Endothelial cell of umbilical vein (primary cell): ENCODE results near the gene NETO1. TPM values are rescaled to one million over a fixed set of nuclear protein-coding genes. Genes with fewer than 3 reads are reported as not detected.

Experiments used
- BruUV-seq: library from RNA; stranded (reverse); fragments of 400-500 nt; replicated peaks from 2 replicates; lab custom pipeline; 2021; lab: Mats Ljungman, UMichigan
- CTCF ChIA-PET: fragments of 300-600, 350-600 bp; sonication (Branson Sonifier 250); formaldehyde crosslinking; loops from one replicate; lab custom pipeline; 2021; ENCODE audit warnings: antibody characterized with exemption, inconsistent platforms; lab: Charles Lee
- POLR2A ChIA-PET: fragments of 300-600, 350-600 bp; sonication (Branson Sonifier 250); formaldehyde crosslinking; loops from one replicate; lab custom pipeline; 2021; ENCODE audit warnings: antibody characterized with exemption, inconsistent platforms; lab: Charles Lee
- DNase-seq: peaks from one replicate; pipeline ENCODE4 v3.0.0-alpha.2; 2011; ENCODE audit warnings: low read depth, low spot score
- FAIRE-seq: peaks from 2 replicates; lab custom pipeline; 2011; peaks lifted over from hg19 to GRCh38; lab: Jason Lieb, UNC
- H2AFZ ChIP-seq: 2 replicates; pipeline ENCODE4 v1.6.0; 2012; ENCODE audit warnings: low read depth, low read length, control low read depth, inconsistent platforms
- H3K27ac ChIP-seq: 2 replicates; pipeline ENCODE4 v1.5.1; 2011; ENCODE audit warnings: low read depth, mild to moderate bottlenecking, control low read depth, low read length, moderate library complexity; ENCODE audit not compliant: insufficient read depth
- H3K27me3 ChIP-seq, 2 experiments: 2 replicates each; pipeline versions ENCODE4 v1.6.0 to v1.6.1; 2011; ENCODE audit warnings: low read length in 2 of 2, mixed read lengths in 1 of 2; ENCODE audit not compliant: control insufficient read depth in 2 of 2, insufficient read depth in 2 of 2
- H3K36me3 ChIP-seq, 2 experiments: 2 replicates in 1 of 2; 3 replicates in 1 of 2; pipeline ENCODE4 v1.5.1; 2011; ENCODE audit warnings: low read length in 2 of 2, mild to moderate bottlenecking in 1 of 2, moderate library complexity in 1 of 2; ENCODE audit not compliant: control insufficient read depth in 2 of 2, insufficient read depth in 2 of 2; ENCODE audit errors: extremely low read depth in 1 of 2
- H3K4me1 ChIP-seq: 3 replicates; pipeline ENCODE4 v1.5.1; 2011; ENCODE audit warnings: mild to moderate bottlenecking, low read length; ENCODE audit not compliant: control insufficient read depth, insufficient read depth; ENCODE audit errors: extremely low read depth
- H3K4me2 ChIP-seq: 2 replicates; pipeline ENCODE4 v1.6.1; 2011; ENCODE audit warnings: low read length, control low read depth, mixed read lengths; ENCODE audit not compliant: insufficient read depth
- H3K4me3 ChIP-seq, 3 experiments: fragments of 200-600 bp in 1 of 3; sonication (generic), shearing (Covaris generic) in 1 of 3; replicated peaks in 1 of 3; 2 replicates each; pipeline ENCODE4 v1.5.1; 2011 to 2016; ENCODE audit warnings: control low read depth in 3 of 3, low read length in 3 of 3, mild to moderate bottlenecking in 2 of 3, inconsistent platforms in 1 of 3, low read depth in 1 of 3, moderate library complexity in 1 of 3; ENCODE audit not compliant: insufficient read depth in 1 of 3
- H3K79me2 ChIP-seq: 2 replicates; pipeline ENCODE4 v1.6.0; 2012; ENCODE audit warnings: low read length, inconsistent platforms; ENCODE audit not compliant: control insufficient read depth, insufficient read depth
- H3K9ac ChIP-seq: replicated peaks from 2 replicates; pipeline ENCODE3; 2011; ENCODE audit warnings: low read length, control low read depth; ENCODE audit not compliant: insufficient read depth; ENCODE audit errors: extremely low read depth
- H3K9me1 ChIP-seq: replicated peaks from 3 replicates; pipeline ENCODE4 v1.6.0; 2011; ENCODE audit warnings: mild to moderate bottlenecking, low read length; ENCODE audit not compliant: control insufficient read depth, insufficient read depth; ENCODE audit errors: extremely low read depth
- H3K9me3 ChIP-seq: replicated peaks from 2 replicates; pipeline ENCODE4 v1.5.1; 2012; ENCODE audit warnings: low read length, inconsistent platforms; ENCODE audit not compliant: control insufficient read depth, insufficient read depth
- H4K20me1 ChIP-seq: replicated peaks from 2 replicates; pipeline ENCODE3; 2011; ENCODE audit warnings: mild to moderate bottlenecking, low read length; ENCODE audit not compliant: control insufficient read depth, insufficient read depth; ENCODE audit errors: extremely low read depth
- EZH2 ChIP-seq: IDR thresholded peaks from 2 replicates; pipeline ENCODE4 v1.6.1; 2012; ENCODE audit warnings: borderline replicate concordance, low read depth, mild to moderate bottlenecking, moderate library complexity, low read length, inconsistent platforms; ENCODE audit not compliant: severe bottlenecking
- FOS ChIP-seq: IDR thresholded peaks from 2 replicates; pipeline ENCODE4 v1.6.1; 2011; ENCODE audit warnings: mild to moderate bottlenecking, low read length, moderate library complexity, borderline replicate concordance; ENCODE audit not compliant: insufficient read depth
- GATA2 ChIP-seq: IDR thresholded peaks from 2 replicates; pipeline ENCODE4 v1.7.0; 2011; ENCODE audit warnings: low read depth, mild to moderate bottlenecking, moderate library complexity, mixed read lengths, low read length; ENCODE audit not compliant: insufficient read length, insufficient read depth
- JUN ChIP-seq: IDR thresholded peaks from 2 replicates; pipeline ENCODE4 v1.6.1; 2011; ENCODE audit warnings: borderline replicate concordance, low read depth; ENCODE audit not compliant: insufficient read length, insufficient read depth
- MYC ChIP-seq: IDR thresholded peaks from one replicate; pipeline ENCODE4 v1.6.1; 2011; ENCODE audit warnings: mild to moderate bottlenecking, low read depth, low read length
- dilution Hi-C: fragments of 300-500 bp; cut with MboI; formaldehyde crosslinking; loops from one replicate; pipeline ENCODE4 v1.15.0; 2019; ENCODE audit warnings: low sequenced_read_pairs; ENCODE audit not compliant: extremely low pct_ligation_motif_present
- intact Hi-C: fragments of 100-400 bp; cut with micrococcal nuclease; formaldehyde crosslinking; loops from one replicate; pipeline ENCODE4 v1.10.0; 2022
- microRNA-seq: library from miRNA; unstranded; fragments of <30 nt; microRNA quantifications from one replicate; pipeline ENCODE4 v1.2.0, GENCODE V29; 2021; ENCODE audit warnings: borderline number of aligned reads, borderline replicate concordance
- polyA plus RNA-seq, 4 experiments: library from polyadenylated mRNA; depleted of rRNA in 3 of 4; stranded (reverse) in 3 of 4; unstranded in 1 of 4; fragments of >200 nt; gene quantifications; 2 replicates each; pipeline versions ENCODE4 v1.2.1 to v1.2.3, GENCODE V29; 2011 to 2012; ENCODE audit warnings: missing spikeins in 1 of 4
- small RNA-seq: library from RNA; depleted of rRNA; stranded (forward); fragments of <200 nt; gene quantifications from one replicate; pipeline ENCODE3, GENCODE V24; 2012; ENCODE audit warnings: low replicate concordance, low read depth; ENCODE audit not compliant: insufficient read depth, insufficient read length
- total RNA-seq: library from RNA; stranded (reverse); gene quantifications from 2 replicates; pipeline ENCODE4 v1.2.3, GENCODE V29; 2021
- TF ChIP-seq, protein P1 (sequence below), 2 donors: IDR thresholded peaks; 1 replicate in 1 of 2; 2 replicates in 1 of 2; pipeline ENCODE4 v1.5.1; 2011; ENCODE audit warnings: low read length in 2 of 2, mild to moderate bottlenecking in 2 of 2, moderate library complexity in 2 of 2, control low read depth in 1 of 2, inconsistent platforms in 1 of 2, low read depth in 1 of 2; ENCODE audit not compliant: insufficient read depth in 1 of 2; ENCODE audit errors: extremely low read depth in 1 of 2

NETO1 gene
- total and polyA plus RNA-seq, 2 donors (not counting 3 experiments of a cell fraction or from before 2014, with no cell fraction given): not detected

DNA sequence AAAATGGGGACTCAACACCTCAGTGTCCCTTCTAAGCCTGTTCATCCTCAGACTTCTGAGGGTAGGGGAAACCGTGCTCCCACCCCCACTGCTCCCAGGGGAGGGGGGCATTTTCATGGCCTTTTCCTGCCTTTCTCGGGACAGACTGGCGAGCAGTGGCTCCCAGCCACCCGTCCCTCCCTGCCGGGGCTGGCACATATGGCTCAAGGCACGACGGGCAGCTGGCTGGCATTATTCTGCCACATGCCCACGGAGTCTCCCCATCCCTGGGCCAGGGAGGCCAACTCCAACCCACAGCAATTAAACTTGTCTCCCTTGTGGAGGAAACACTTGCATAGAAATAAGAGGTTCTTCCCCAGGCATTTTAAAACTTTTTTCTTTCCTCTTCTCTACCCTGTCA lies 175.2 kb downstream of the NETO1 start:
- H2AFZ ChIP-seq: no peak overlapping the region
- TF ChIP-seq GATA2 (no peak), EZH2 (no peak), FOS (no peak), MYC (no peak), JUN (no peak)
- TF ChIP-seq, protein P1, sequence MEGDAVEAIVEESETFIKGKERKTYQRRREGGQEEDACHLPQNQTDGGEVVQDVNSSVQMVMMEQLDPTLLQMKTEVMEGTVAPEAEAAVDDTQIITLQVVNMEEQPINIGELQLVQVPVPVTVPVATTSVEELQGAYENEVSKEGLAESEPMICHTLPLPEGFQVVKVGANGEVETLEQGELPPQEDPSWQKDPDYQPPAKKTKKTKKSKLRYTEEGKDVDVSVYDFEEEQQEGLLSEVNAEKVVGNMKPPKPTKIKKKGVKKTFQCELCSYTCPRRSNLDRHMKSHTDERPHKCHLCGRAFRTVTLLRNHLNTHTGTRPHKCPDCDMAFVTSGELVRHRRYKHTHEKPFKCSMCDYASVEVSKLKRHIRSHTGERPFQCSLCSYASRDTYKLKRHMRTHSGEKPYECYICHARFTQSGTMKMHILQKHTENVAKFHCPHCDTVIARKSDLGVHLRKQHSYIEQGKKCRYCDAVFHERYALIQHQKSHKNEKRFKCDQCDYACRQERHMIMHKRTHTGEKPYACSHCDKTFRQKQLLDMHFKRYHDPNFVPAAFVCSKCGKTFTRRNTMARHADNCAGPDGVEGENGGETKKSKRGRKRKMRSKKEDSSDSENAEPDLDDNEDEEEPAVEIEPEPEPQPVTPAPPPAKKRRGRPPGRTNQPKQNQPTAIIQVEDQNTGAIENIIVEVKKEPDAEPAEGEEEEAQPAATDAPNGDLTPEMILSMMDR (IDR thresholded peaks at IDR 0.05; ENCODE audit: extremely low read depth in 1 of 2, insufficient read depth in 1 of 2, low read depth in 1 of 2, low read length in 2 of 2): no peak
- no peak overlapping the region for H3K27ac ChIP-seq
- no peaks in the 10 kb centered on the region for H3K27me3 ChIP-seq
- H3K4me2 ChIP-seq: no peak overlapping the region
- H3K9ac ChIP-seq: no peak overlapping the region
- no peaks in the 10 kb centered on the region for H3K9me3 ChIP-seq
- no peak overlapping the region for H3K4me3 ChIP-seq
- intact Hi-C loops (no loop called here), dilution Hi-C loops (no loop called here)
- no peak for FAIRE-seq
- BruUV-seq: no TSS peak
- H3K36me3 ChIP-seq: no peaks in the 10 kb centered on the region
- ChIA-PET CTCF (no interaction called here), POLR2A (no interaction called here)
- no peaks in the 10 kb centered on the region for H3K9me1 ChIP-seq
- no peak for DNase-seq
- no peaks in the 10 kb centered on the region for H4K20me1 ChIP-seq
- H3K4me1 ChIP-seq: no peaks in the 10 kb centered on the region
- H3K79me2 ChIP-seq: no peaks in the 10 kb centered on the region

Small RNAs within 50 kb of the gene (microRNA-seq; reads per million reads assigned to microRNA genes)
- gene MIR548AV: not detected

Small RNAs within 50 kb of the gene (small RNA-seq; reads per million reads assigned to genes)
- not detected for gene MIR548AV
- 0.66 reads per million for gene RNA5SP460
